WTC11 (cell line): ENCODE data around the gene CPB2. TPM values are rescaled to one million over a fixed set of nuclear protein-coding genes. Genes with fewer than 3 reads are reported as not detected.

Experiments used
- ATAC-seq: fragments of 200-7000 bp; cut with Tn5 transposase; 2 replicates; pipeline ENCODE4 v1.10.0; 2021; ENCODE audit warnings: mild to moderate bottlenecking, moderate library complexity
- CTCF ChIA-PET: fragments of 300-600 bp; sonication (Branson Sonifier 250); formaldehyde crosslinking; loops from one replicate; lab custom pipeline; 2021; ENCODE audit warnings: antibody characterized with exemption; lab: Charles Lee
- POLR2A ChIA-PET: fragments of 350-600 bp; sonication (Branson Sonifier 250); formaldehyde crosslinking; loops from one replicate; lab custom pipeline; 2021; ENCODE audit warnings: antibody characterized with exemption; lab: Charles Lee
- DNase-seq: peaks from one replicate; pipeline ENCODE4 v3.0.0; 2021; ENCODE audit warnings: low spot score
- H3K27ac Mint-ChIP-seq: 2 replicates; pipeline ENCODE4 v1.8.0; 2021; ENCODE audit warnings: mixed read lengths
- H3K27me3 Mint-ChIP-seq: 2 replicates; pipeline ENCODE4 v1.8.0; 2021; ENCODE audit warnings: low read depth, mild to moderate bottlenecking, moderate library complexity, mixed read lengths
- H3K36me3 Mint-ChIP-seq: 2 replicates; pipeline ENCODE4 v1.8.0; 2021; ENCODE audit warnings: mixed read lengths
- H3K4me1 Mint-ChIP-seq: 2 replicates; pipeline ENCODE4 v1.8.0; 2022; ENCODE audit warnings: mixed read lengths
- H3K4me3 Mint-ChIP-seq: 2 replicates; pipeline ENCODE4 v1.8.0; 2021; ENCODE audit warnings: mild to moderate bottlenecking, moderate library complexity, mixed read lengths
- H3K9me3 Mint-ChIP-seq: 2 replicates; pipeline ENCODE4 v1.8.0; 2021; ENCODE audit warnings: mixed read lengths
- ETV6 ChIP-seq: sonication (generic); formaldehyde crosslinking; IDR thresholded peaks from 2 replicates; pipeline ENCODE4 v1.8.1; 2022; ENCODE audit warnings: mild to moderate bottlenecking, missing genetic modification reagents
- GTF2I ChIP-seq: fragments of 250-450 bp; sonication (Bioruptor Pico); conservative IDR thresholded peaks from 2 replicates; pipeline ENCODE4 v1.4.0; 2021; ENCODE audit warnings: mild to moderate bottlenecking
- JUN ChIP-seq: sonication (generic); formaldehyde crosslinking; IDR thresholded peaks from 2 replicates; pipeline ENCODE4 v1.8.0; 2023; ENCODE audit warnings: mild to moderate bottlenecking, missing genetic modification reagents
- NR2C2 ChIP-seq: sonication (generic); formaldehyde crosslinking; IDR thresholded peaks from 2 replicates; pipeline ENCODE4 v1.8.0; 2022; ENCODE audit warnings: mild to moderate bottlenecking, missing genetic modification reagents
- PRRX2 ChIP-seq: fragments of 250-450 bp; sonication (Bioruptor Pico); IDR thresholded peaks from 2 replicates; pipeline ENCODE4 v1.8.0; 2021; ENCODE audit warnings: mild to moderate bottlenecking
- SMAD3 ChIP-seq: sonication (generic); formaldehyde crosslinking; IDR thresholded peaks from 2 replicates; pipeline ENCODE4 v1.8.0; 2022; ENCODE audit warnings: missing genetic modification reagents, mild to moderate bottlenecking, borderline replicate concordance
- TEAD1 ChIP-seq: sonication (generic); formaldehyde crosslinking; IDR thresholded peaks from 2 replicates; pipeline ENCODE4 v1.8.0; 2022; ENCODE audit warnings: mild to moderate bottlenecking, missing genetic modification reagents
- TP53 ChIP-seq: sonication (generic); formaldehyde crosslinking; IDR thresholded peaks from 2 replicates; pipeline ENCODE4 v1.8.1; 2023; ENCODE audit warnings: mild to moderate bottlenecking, missing genetic modification reagents
- ZBTB21 ChIP-seq: sonication (generic); formaldehyde crosslinking; IDR thresholded peaks from 2 replicates; pipeline ENCODE4 v1.8.1; 2023; ENCODE audit warnings: mild to moderate bottlenecking, missing genetic modification reagents, borderline replicate concordance
- ZNF232 ChIP-seq: sonication (generic); formaldehyde crosslinking; IDR thresholded peaks from 2 replicates; pipeline ENCODE4 v1.8.0; 2022; ENCODE audit warnings: mild to moderate bottlenecking, missing genetic modification reagents
- total RNA-seq: library from RNA; stranded (reverse); gene quantifications from 3 replicates; pipeline ENCODE4 v1.2.3, GENCODE V29; 2021
- TF ChIP-seq, protein P1 (sequence below): fragments of 250-450 bp; sonication (Bioruptor Pico); IDR thresholded peaks from 2 replicates; pipeline ENCODE4 v1.9.0; 2021; ENCODE audit warnings: moderate library complexity, mild to moderate bottlenecking, inconsistent platforms, borderline replicate concordance
- TF ChIP-seq, protein P2 (sequence below): sonication (generic); formaldehyde crosslinking; IDR thresholded peaks from 2 replicates; pipeline ENCODE4 v1.8.1; 2022; ENCODE audit warnings: mild to moderate bottlenecking, missing genetic modification reagents, moderate library complexity, borderline replicate concordance
- TF ChIP-seq, protein P3 (sequence below): sonication (generic); formaldehyde crosslinking; IDR thresholded peaks from 2 replicates; pipeline ENCODE4 v1.8.1; 2023; ENCODE audit warnings: mild to moderate bottlenecking, missing genetic modification reagents
- TF ChIP-seq, protein P4 (sequence below): sonication (generic); formaldehyde crosslinking; IDR thresholded peaks from 2 replicates; pipeline ENCODE4 v1.8.1; 2023; ENCODE audit warnings: mild to moderate bottlenecking, missing genetic modification reagents, borderline replicate concordance
- TF ChIP-seq, protein P5 (sequence below): sonication (generic); formaldehyde crosslinking; IDR thresholded peaks from 2 replicates; pipeline ENCODE4 v1.8.1; 2022; ENCODE audit warnings: missing genetic modification reagents, borderline replicate concordance
- TF ChIP-seq, protein P6 (sequence below): fragments of 250-450 bp; sonication (Bioruptor Pico); IDR thresholded peaks from 2 replicates; pipeline ENCODE4 v1.8.0; 2021; ENCODE audit warnings: mild to moderate bottlenecking
- TF ChIP-seq, protein P7 (sequence below): sonication (generic); formaldehyde crosslinking; IDR thresholded peaks from 2 replicates; pipeline ENCODE4 v1.8.1; 2022; ENCODE audit warnings: low read depth, missing genetic modification reagents, borderline replicate concordance
- TF ChIP-seq, protein P8 (sequence below): sonication (generic); formaldehyde crosslinking; IDR thresholded peaks from 2 replicates; pipeline ENCODE4 v1.8.1; 2022; ENCODE audit warnings: low read depth, mild to moderate bottlenecking, moderate library complexity, missing genetic modification reagents, borderline replicate concordance

Gene CPB2
- total RNA-seq, 1 experiment from 2014 or later, result 0.33 TPM

DNA sequence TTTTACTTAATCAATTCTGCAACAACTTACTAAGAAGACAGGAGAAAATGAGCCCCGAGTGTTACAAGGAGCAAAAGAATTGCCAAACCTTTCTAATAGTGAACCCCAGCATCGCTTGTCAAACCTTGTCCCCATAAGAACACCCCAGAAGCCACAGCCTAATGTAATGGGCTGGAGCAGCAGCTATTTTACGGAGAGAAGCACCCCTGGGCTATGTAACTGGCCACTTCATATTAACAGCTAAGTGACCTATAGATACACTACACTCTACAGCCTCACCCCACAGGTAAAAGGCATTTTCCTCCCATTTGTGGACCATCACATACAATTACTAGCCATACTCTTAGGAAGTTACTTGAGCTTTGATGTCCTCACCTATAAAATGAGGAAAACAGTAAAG, 27.3 kb upstream of the CPB2 start:
- CTCF ChIA-PET, result interaction anchor here (1.3 to 1.7 kb wide), 2 partner anchors 189 to 403 kb away, joined by 3 to 4 read pairs; no protein-coding TSS in a partner anchor
- POLR2A ChIA-PET, result no interaction called here
- no peaks in the 10 kb centered on the region for H3K27me3 Mint-ChIP-seq
- H3K9me3 Mint-ChIP-seq, result no peaks in the 10 kb centered on the region
- H3K4me3 Mint-ChIP-seq, result no peak overlapping the region
- TF ChIP-seq, protein P1, sequence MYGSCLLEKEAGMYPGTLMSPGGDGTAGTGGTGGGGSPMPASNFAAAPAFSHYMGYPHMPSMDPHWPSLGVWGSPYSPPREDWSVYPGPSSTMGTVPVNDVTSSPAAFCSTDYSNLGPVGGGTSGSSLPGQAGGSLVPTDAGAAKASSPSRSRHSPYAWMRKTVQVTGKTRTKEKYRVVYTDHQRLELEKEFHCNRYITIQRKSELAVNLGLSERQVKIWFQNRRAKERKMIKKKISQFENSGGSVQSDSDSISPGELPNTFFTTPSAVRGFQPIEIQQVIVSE (CRISPR knock-in tag), result no peak
- TF ChIP-seq, protein P2, sequence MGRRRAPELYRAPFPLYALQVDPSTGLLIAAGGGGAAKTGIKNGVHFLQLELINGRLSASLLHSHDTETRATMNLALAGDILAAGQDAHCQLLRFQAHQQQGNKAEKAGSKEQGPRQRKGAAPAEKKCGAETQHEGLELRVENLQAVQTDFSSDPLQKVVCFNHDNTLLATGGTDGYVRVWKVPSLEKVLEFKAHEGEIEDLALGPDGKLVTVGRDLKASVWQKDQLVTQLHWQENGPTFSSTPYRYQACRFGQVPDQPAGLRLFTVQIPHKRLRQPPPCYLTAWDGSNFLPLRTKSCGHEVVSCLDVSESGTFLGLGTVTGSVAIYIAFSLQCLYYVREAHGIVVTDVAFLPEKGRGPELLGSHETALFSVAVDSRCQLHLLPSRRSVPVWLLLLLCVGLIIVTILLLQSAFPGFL, result no peak
- no peak for TF ChIP-seq PRRX2 (CRISPR knock-in tag)
- TF ChIP-seq NR2C2 (CRISPR knock-in tag), result no peak
- TF ChIP-seq, protein P3, sequence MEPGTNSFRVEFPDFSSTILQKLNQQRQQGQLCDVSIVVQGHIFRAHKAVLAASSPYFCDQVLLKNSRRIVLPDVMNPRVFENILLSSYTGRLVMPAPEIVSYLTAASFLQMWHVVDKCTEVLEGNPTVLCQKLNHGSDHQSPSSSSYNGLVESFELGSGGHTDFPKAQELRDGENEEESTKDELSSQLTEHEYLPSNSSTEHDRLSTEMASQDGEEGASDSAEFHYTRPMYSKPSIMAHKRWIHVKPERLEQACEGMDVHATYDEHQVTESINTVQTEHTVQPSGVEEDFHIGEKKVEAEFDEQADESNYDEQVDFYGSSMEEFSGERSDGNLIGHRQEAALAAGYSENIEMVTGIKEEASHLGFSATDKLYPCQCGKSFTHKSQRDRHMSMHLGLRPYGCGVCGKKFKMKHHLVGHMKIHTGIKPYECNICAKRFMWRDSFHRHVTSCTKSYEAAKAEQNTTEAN (CRISPR knock-in tag), result no peak
- TF ChIP-seq ETV6 (CRISPR knock-in tag), result no peak
- TF ChIP-seq, protein P4, sequence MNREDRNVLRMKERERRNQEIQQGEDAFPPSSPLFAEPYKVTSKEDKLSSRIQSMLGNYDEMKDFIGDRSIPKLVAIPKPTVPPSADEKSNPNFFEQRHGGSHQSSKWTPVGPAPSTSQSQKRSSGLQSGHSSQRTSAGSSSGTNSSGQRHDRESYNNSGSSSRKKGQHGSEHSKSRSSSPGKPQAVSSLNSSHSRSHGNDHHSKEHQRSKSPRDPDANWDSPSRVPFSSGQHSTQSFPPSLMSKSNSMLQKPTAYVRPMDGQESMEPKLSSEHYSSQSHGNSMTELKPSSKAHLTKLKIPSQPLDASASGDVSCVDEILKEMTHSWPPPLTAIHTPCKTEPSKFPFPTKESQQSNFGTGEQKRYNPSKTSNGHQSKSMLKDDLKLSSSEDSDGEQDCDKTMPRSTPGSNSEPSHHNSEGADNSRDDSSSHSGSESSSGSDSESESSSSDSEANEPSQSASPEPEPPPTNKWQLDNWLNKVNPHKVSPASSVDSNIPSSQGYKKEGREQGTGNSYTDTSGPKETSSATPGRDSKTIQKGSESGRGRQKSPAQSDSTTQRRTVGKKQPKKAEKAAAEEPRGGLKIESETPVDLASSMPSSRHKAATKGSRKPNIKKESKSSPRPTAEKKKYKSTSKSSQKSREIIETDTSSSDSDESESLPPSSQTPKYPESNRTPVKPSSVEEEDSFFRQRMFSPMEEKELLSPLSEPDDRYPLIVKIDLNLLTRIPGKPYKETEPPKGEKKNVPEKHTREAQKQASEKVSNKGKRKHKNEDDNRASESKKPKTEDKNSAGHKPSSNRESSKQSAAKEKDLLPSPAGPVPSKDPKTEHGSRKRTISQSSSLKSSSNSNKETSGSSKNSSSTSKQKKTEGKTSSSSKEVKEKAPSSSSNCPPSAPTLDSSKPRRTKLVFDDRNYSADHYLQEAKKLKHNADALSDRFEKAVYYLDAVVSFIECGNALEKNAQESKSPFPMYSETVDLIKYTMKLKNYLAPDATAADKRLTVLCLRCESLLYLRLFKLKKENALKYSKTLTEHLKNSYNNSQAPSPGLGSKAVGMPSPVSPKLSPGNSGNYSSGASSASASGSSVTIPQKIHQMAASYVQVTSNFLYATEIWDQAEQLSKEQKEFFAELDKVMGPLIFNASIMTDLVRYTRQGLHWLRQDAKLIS (CRISPR knock-in tag), result no peak
- TF ChIP-seq, protein P5, sequence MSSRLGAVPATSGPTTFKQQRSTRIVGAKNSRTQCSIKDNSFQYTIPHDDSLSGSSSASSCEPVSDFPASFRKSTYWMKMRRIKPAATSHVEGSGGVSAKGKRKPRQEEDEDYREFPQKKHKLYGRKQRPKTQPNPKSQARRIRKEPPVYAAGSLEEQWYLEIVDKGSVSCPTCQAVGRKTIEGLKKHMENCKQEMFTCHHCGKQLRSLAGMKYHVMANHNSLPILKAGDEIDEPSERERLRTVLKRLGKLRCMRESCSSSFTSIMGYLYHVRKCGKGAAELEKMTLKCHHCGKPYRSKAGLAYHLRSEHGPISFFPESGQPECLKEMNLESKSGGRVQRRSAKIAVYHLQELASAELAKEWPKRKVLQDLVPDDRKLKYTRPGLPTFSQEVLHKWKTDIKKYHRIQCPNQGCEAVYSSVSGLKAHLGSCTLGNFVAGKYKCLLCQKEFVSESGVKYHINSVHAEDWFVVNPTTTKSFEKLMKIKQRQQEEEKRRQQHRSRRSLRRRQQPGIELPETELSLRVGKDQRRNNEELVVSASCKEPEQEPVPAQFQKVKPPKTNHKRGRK (CRISPR knock-in tag), result no peak
- TF ChIP-seq ZNF232 (CRISPR knock-in tag), result no peak
- TF ChIP-seq GTF2I (CRISPR knock-in tag), result no peak
- TF ChIP-seq TEAD1 (CRISPR knock-in tag), result no peak
- no peak for TF ChIP-seq TP53
- TF ChIP-seq, protein P6, sequence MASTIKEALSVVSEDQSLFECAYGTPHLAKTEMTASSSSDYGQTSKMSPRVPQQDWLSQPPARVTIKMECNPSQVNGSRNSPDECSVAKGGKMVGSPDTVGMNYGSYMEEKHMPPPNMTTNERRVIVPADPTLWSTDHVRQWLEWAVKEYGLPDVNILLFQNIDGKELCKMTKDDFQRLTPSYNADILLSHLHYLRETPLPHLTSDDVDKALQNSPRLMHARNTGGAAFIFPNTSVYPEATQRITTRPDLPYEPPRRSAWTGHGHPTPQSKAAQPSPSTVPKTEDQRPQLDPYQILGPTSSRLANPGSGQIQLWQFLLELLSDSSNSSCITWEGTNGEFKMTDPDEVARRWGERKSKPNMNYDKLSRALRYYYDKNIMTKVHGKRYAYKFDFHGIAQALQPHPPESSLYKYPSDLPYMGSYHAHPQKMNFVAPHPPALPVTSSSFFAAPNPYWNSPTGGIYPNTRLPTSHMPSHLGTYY, result no peak
- TF ChIP-seq JUN, result no peak
- no peak for TF ChIP-seq SMAD3 (CRISPR knock-in tag)
- TF ChIP-seq, protein P7, sequence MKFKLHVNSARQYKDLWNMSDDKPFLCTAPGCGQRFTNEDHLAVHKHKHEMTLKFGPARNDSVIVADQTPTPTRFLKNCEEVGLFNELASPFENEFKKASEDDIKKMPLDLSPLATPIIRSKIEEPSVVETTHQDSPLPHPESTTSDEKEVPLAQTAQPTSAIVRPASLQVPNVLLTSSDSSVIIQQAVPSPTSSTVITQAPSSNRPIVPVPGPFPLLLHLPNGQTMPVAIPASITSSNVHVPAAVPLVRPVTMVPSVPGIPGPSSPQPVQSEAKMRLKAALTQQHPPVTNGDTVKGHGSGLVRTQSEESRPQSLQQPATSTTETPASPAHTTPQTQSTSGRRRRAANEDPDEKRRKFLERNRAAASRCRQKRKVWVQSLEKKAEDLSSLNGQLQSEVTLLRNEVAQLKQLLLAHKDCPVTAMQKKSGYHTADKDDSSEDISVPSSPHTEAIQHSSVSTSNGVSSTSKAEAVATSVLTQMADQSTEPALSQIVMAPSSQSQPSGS, result no peak
- no peak for TF ChIP-seq ZBTB21 (CRISPR knock-in tag)
- TF ChIP-seq, protein P8, sequence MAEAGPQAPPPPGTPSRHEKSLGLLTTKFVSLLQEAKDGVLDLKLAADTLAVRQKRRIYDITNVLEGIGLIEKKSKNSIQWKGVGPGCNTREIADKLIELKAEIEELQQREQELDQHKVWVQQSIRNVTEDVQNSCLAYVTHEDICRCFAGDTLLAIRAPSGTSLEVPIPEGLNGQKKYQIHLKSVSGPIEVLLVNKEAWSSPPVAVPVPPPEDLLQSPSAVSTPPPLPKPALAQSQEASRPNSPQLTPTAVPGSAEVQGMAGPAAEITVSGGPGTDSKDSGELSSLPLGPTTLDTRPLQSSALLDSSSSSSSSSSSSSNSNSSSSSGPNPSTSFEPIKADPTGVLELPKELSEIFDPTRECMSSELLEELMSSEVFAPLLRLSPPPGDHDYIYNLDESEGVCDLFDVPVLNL (CRISPR knock-in tag), result no peak
- no peak for DNase-seq
- no peaks in the 10 kb centered on the region for H3K36me3 Mint-ChIP-seq
- H3K4me1 Mint-ChIP-seq, result peaks cover 30% of the 10 kb centered on the region
- no peak overlapping the region for H3K27ac Mint-ChIP-seq
- ATAC-seq, result no peak
